ENCODE measurements around the gene ASCL5. TPM values are rescaled to one million over a fixed set of nuclear protein-coding genes. Genes with fewer than 3 reads are reported as not detected.

ASCL5 gene
- total RNA-seq, 2 donors from 2014 or later: 1.2 to 1.8 TPM

DNA sequence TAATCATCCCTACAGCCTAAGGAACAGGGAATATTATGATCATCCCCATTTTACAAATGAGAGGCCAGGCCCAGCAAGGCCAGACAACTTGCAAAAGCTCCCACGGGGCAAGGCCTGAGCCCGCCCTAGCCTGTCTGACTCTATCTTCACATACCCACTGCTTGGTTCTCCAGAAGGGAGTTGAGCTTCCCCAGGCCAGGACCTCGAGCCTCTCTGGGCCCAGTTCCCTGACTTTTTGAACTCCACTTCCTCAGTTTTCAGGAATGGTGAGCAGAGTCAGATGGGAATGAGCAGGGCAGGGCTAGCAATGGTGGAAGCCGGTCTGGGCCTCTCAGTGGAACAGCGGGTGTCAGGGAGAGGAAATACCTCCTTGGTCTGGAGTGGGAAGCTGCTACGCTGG lies 54.1 kb downstream of the ASCL5 start:
- WGBS, 2 experiments (ENCODE audit: insufficient coverage in 1 of 2, insufficient read length in 1 of 2): 89 to 90% methylated on average over 4 to 6 of the region's 6 CpGs

DNA sequence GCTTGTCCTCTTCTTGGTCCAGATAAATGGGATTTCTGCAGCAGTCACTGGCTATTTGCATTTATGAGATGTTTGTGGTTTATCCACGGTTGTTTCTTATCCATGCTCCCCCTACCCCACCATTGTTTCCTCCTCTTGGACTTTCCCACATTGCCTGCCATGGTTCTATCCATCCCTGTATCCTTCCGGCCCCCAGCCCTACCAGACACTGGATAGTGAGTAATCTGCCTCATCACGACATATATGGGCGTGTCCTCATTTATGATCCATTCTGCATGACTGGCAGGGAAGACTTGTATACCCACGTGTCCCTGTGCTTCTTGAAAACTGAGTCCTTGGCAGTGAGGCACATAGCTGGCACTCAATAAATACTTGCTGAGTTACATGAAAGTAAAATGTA lies 54.8 kb downstream of the ASCL5 start:
- no peak overlapping the region for H3K27ac Mint-ChIP-seq
- Histone ChIP-seq H3K36me3 (ENCODE audit: control insufficient read depth, insufficient read depth, low read length) (no peaks in the 10 kb centered on the region), H3K4me3 (ENCODE audit: low read length) (no peak overlapping the region), H3K9ac (ENCODE audit: extremely low read depth, low read length, poor library complexity, severe bottlenecking) (no peak overlapping the region), H3K27me3 (ENCODE audit: control insufficient read depth, insufficient read depth, low read length, poor library complexity, severe bottlenecking) (no peaks in the 10 kb centered on the region), H3K4me1 (ENCODE audit: control insufficient read depth, insufficient read depth, low read length) (no peaks in the 10 kb centered on the region), H3K27ac (ENCODE audit: low read depth, low read length) (no peak overlapping the region), H3K9me3 (ENCODE audit: control insufficient read depth, low read length) (no peaks in the 10 kb centered on the region)
- WGBS, 2 experiments (ENCODE audit: insufficient coverage in 1 of 2, insufficient read length in 1 of 2): 82 to 92% methylated on average over 4 to 5 of the region's 5 CpGs
- H3K4me1 Mint-ChIP-seq: peaks cover 6% of the 10 kb centered on the region
- H3K9me3 Mint-ChIP-seq: no peaks in the 10 kb centered on the region
- no peak overlapping the region for H3K4me3 Mint-ChIP-seq
- TF ChIP-seq, protein P1, sequence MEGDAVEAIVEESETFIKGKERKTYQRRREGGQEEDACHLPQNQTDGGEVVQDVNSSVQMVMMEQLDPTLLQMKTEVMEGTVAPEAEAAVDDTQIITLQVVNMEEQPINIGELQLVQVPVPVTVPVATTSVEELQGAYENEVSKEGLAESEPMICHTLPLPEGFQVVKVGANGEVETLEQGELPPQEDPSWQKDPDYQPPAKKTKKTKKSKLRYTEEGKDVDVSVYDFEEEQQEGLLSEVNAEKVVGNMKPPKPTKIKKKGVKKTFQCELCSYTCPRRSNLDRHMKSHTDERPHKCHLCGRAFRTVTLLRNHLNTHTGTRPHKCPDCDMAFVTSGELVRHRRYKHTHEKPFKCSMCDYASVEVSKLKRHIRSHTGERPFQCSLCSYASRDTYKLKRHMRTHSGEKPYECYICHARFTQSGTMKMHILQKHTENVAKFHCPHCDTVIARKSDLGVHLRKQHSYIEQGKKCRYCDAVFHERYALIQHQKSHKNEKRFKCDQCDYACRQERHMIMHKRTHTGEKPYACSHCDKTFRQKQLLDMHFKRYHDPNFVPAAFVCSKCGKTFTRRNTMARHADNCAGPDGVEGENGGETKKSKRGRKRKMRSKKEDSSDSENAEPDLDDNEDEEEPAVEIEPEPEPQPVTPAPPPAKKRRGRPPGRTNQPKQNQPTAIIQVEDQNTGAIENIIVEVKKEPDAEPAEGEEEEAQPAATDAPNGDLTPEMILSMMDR (conservative IDR thresholded peaks at IDR 0.05): no peak
- peaks cover 3% of the 10 kb centered on the region for H3K27me3 Mint-ChIP-seq (ENCODE audit: insufficient read depth)
- H3K36me3 Mint-ChIP-seq (ENCODE audit: low read depth): no peaks in the 10 kb centered on the region
- DNase-seq: no peak

More for the DNA sequence above, 54.1 kb downstream of the ASCL5 start:
- Histone ChIP-seq H3K27me3 (ENCODE audit: control insufficient read depth, insufficient read depth, low read length, poor library complexity, severe bottlenecking) (no peaks in the 10 kb centered on the region), H3K4me1 (ENCODE audit: control insufficient read depth, insufficient read depth, low read length) (no peaks in the 10 kb centered on the region), H3K9ac (ENCODE audit: extremely low read depth, low read length, poor library complexity, severe bottlenecking) (no peak overlapping the region), H3K9me3 (ENCODE audit: control insufficient read depth, low read length) (no peaks in the 10 kb centered on the region), H3K36me3 (ENCODE audit: control insufficient read depth, insufficient read depth, low read length) (no peaks in the 10 kb centered on the region), H3K27ac (ENCODE audit: low read depth, low read length) (no peak overlapping the region), H3K4me3 (ENCODE audit: low read length) (no peak overlapping the region)
- no peaks in the 10 kb centered on the region for H3K36me3 Mint-ChIP-seq (ENCODE audit: low read depth)
- H3K4me1 Mint-ChIP-seq: peaks cover 6% of the 10 kb centered on the region
- H3K9me3 Mint-ChIP-seq: no peaks in the 10 kb centered on the region
- H3K27ac Mint-ChIP-seq: no peak overlapping the region
- TF ChIP-seq, protein P1 (conservative IDR thresholded peaks at IDR 0.05): no peak
- H3K4me3 Mint-ChIP-seq: no peak overlapping the region
- H3K27me3 Mint-ChIP-seq (ENCODE audit: insufficient read depth): peaks cover 5% of the 10 kb centered on the region
- no peak for DNase-seq

- H3K4me1 Mint-ChIP-seq: peaks cover 6% of the 10 kb centered on the region
- H3K27ac ChIP-seq (ENCODE audit: low read depth, low read length): no peak overlapping the region
- WGBS, 2 experiments (ENCODE audit: insufficient coverage in 1 of 2, insufficient read length in 1 of 2): 80 to 97% methylated on average over 2 to 3 of the region's 3 CpGs
- no peak overlapping the region for H3K4me3 ChIP-seq (ENCODE audit: low read length)
- no peak for DNase-seq
- H3K27ac Mint-ChIP-seq: no peak overlapping the region
- H3K9me3 Mint-ChIP-seq: no peaks in the 10 kb centered on the region
- no peaks in the 10 kb centered on the region for H3K36me3 ChIP-seq (ENCODE audit: control insufficient read depth, insufficient read depth, low read length)
- no peak overlapping the region for H3K4me3 Mint-ChIP-seq
- H3K9me3 ChIP-seq (ENCODE audit: control insufficient read depth, low read length): no peaks in the 10 kb centered on the region
- H3K36me3 Mint-ChIP-seq (ENCODE audit: low read depth): no peaks in the 10 kb centered on the region
- H3K9ac ChIP-seq (ENCODE audit: extremely low read depth, low read length, poor library complexity, severe bottlenecking): no peak overlapping the region
- peaks cover 1% of the 10 kb centered on the region for H3K27me3 Mint-ChIP-seq (ENCODE audit: insufficient read depth)
- H3K27me3 ChIP-seq (ENCODE audit: control insufficient read depth, insufficient read depth, low read length, poor library complexity, severe bottlenecking): no peaks in the 10 kb centered on the region
- TF ChIP-seq, protein P1 (conservative IDR thresholded peaks at IDR 0.05): no peak
- no peaks in the 10 kb centered on the region for H3K4me1 ChIP-seq (ENCODE audit: control insufficient read depth, insufficient read depth, low read length)
These were observed 57.3 kb downstream of the ASCL5 start for GRCh38 chr1:201069636-201070035.
